SH-SY5Y (cell line): ENCODE results near the gene PRDM8.

Experiments used
- GATA2 ChIP-seq: IDR thresholded peaks from 2 replicates; pipeline ENCODE4 v1.6.1; 2011; ENCODE audit warnings: mild to moderate bottlenecking, low read depth, low read length
- GATA3 ChIP-seq: IDR thresholded peaks from 2 replicates; pipeline ENCODE4 v1.6.1; 2011; ENCODE audit warnings: low read depth, mild to moderate bottlenecking, low read length, moderate library complexity

GRCh38 chr4:80206111-80206510 is 8.8 kb downstream of the PRDM8 start:
- TF ChIP-seq GATA2 (no peak), GATA3 (no peak)
